Hematopoietic multipotent progenitor cell treated with erythropoietin and hydrocortisone succinate and interleukin-3 and kit ligand, for 6 days (in vitro differentiated cells): Measurements from ENCODE around the gene SUGCT.

Source experiments
- DNase-seq: peaks from one replicate; pipeline ENCODE4 v3.0.0-alpha.2; 2015

The SUGCT gene

DNA sequence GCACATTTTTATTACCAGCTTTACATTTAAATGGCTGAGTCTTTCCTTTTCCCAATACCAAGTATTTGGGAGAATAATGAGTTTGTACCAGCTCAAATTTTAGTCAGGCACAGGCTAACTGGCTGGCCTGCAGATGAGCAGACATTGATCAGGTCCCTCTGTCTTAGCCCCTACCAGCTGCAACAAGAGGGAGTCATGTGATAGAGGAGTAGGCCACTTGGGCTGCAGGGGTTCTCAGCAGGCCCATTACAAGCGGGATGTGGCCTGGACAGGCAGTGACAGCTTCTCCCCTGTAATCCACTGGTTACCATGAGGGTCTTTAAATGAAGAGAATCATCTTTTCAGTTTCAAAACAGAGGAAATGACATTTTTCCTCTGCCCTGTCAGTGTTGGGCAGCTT lies 283.6 kb downstream of the SUGCT start:
- DNase-seq: no peak

DNA sequence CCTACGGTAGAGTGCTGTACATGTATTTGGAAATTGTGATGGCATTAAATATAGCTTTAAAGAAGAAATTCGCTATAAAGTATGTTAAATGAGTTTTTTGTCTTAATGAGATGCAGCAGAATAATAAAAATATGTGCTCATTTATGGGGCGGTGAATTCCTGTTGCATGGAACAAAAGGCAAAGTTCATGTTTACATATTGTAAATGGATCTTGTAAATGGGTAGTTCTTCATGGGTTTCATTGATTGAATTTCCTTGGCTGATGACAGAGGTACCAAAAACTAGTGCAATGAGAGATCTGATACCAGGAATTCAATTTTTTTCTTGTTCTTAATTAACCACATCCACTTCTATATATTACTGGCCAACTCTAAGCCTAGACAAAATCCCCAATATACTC lies 284.2 kb downstream of the SUGCT start:
- DNase-seq: no peak

DNA sequence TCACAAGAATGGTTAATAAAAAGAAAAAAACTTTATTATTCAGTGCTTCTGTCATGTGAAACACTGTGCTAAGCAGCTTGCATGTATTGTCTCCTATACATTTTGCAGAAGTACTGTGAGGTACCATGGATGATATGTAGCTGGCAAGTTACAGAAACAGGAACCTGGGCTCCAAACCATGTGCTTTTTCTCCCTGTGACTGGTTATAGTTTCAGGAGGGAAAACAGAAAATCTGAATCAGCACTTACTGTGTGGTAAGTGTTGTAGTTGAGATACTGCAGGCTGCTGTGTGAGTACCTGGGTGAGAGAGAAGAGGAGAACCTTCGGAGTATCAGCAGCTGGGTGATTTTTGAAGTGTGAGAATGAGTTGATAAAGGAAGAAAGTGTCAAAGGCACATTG lies 285.0 kb downstream of the SUGCT start:
- DNase-seq: peak; percentile 53

DNA sequence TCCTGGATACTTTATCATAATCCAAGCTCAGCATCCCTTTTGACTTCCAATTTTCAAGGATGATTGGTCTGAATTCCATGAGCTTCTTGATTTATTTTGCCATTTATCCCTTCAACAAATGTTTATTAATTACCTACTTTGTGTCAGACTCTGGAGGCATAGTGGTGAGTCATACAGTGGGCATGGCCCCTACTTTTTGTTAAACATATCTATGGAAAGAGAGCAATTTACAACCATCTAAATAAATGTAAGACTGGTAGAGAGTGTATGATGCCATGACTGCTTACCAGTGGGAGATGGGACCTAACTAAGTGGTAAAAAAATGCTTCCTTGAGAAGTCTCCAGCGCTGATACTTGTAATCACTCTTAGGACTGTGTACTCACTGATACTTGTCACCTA lies 286.6 kb downstream of the SUGCT start:
- no peak for DNase-seq

DNA sequence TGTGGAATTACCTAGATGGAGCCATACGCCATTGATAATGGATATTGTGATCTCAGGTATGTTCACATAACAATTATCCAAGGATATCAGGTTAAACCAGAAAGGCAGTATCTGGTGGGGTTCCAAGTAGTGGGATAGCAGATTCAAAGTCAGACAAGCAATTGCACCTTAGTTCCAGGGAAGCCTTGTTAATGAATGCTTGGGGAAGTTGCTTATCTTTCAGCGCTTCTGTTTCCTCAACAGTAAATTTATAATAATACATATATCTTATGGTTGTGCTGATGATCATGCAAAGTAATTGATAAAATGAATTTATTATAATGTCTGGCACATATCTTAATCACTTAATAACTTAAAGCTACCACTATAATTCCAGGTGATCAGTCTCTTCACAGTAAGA lies 290.9 kb downstream of the SUGCT start:
- DNase-seq: peak; percentile 11

DNA sequence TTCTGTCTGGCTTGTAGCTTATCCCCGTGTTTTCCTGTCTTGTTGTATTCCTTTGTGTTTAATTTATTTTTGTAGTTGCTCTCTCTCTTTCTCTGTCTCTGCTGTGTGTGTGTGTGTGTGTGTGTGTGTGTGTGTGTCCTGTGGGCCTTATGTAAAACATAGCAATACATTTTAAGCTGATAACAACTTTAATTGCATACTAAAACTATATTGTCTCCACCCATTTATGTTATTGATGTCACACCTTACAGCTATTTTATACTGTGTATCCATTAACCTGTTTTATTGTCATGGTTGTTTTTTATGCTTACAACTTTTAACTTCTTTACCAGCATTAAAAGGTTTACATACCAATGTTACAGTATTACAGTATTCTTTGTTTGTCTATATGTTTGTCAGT lies 293.6 kb downstream of the SUGCT start:
- no peak for DNase-seq

DNA sequence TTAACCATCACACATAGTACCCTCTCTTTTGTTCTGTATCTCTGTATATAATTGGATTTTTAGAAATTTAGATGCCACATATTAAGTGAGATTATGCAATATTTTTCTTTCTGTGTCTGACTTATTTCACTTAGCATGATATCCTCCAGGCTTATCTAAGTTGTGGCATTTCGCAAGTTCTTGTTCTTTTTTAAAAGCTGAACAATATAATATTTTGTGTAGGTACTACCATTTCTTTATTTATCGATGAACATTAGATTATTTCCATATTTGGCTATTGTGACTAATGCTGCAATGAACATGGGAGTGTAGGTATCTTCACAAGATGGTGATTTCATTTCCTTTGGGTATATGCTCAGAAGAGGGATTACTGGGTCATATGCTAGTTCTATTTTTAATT lies 295.0 kb downstream of the SUGCT start:
- peak; percentile 36 for DNase-seq

DNA sequence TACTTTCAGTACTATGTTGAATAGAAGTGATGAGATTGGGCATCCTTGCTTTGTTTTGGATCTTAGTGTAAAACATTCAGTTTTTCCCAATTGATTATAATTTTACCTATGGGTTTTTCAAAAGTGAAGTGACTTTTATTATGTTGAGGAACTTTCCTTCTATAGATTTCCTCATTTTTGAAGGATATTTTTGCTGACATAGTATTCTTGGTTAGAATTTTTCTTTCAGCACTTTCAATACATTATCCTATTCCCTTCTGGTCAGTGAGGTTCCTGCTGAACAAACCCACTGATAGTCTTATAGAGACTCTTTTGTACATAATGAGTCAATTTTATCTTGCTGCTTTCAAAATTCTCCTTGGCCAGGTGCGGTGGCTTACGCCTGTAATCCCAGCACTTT lies 297.2 kb downstream of the SUGCT start:
- no peak for DNase-seq

DNA sequence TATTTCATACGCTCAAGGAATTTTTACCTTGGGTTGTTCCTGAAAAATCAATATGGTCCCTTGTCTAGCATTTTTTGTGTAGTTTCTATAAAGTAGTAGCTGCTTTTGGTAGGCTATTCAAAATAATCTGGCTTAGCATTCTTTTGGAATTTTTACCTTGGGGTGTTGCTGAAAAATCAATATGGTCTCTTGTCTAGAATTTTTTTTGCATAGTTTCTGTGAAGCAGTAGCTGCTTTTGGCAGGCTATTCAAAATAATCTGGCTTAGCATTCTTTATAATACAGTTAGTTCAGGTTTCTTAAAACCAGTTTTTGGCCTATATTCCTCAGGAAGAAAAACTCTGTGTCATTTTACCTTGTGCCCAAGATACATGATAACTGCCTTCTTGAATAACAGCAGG lies 301.9 kb downstream of the SUGCT start:
- no peak for DNase-seq

DNA sequence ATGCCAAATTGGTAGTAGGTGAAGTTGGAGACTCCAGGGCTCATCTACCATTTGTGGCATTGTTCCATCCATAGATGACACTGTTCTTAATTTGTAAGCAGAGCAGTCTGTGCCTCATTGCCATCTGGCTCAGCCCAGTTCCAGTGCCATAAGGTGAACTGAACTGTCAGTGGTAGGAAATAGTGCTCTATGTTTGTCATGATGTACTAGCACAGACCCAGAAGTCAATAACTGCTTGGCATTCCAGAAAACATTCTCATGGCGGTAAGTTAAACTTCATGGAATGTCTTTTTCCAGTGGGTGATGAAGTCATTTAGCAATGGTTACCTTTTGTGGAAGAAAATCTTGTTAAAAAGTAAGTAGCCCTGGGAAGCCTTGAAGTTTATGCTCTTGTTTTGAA lies 302.7 kb downstream of the SUGCT start:
- no peak for DNase-seq

DNA sequence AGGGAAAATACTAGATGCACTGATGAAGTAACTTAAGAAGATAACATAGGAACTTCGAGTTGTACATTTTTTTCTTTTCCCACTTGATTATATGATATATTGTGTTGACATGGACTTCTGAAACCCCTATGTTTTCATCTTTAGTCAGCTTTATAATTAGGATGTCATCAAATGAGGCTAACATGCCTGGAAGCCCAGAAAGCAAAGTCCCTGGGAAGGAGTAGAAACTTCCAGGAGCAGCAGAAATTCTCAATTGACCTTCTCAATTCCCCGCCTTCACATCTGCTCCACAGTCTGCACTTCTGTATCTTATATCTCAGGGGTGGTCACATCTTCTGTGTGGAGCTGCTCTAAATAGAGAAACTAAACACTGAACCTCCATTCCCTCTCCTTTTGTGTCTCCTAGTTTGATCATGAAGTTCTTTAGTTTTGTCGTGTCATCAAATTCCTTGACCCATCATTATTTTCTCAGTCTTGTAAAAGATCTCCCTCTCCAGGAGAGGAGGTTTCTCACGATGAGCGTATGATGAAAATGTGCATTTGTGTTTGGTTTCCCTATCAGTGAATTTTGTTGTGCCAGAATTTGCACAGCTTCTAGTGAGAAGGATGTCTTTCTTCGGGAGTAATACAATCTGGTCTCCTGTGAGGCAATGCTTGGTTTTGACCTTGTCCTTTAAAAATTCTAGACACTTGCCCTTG lies 303.3 kb downstream of the SUGCT start:
- no peak for DNase-seq

DNA sequence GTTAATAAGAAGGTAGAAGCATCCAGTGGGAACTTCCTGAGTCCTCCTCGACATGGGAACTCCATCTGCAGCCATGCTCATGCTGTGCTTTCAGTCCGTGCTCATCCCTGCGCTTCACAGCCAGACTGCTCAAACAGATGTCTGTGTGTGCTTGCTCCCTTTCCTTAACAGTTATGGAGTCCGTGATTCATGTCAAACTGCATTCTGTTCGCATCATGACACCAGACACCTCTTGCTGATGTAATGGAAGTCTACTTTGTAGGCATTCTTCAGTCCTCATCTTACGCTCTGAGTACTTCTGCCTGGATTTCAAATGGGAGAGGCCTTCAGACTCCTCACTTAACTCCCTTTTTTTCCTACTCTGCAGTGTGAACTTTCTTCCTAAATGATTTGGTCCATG lies 304.9 kb downstream of the SUGCT start:
- DNase-seq: no peak

DNA sequence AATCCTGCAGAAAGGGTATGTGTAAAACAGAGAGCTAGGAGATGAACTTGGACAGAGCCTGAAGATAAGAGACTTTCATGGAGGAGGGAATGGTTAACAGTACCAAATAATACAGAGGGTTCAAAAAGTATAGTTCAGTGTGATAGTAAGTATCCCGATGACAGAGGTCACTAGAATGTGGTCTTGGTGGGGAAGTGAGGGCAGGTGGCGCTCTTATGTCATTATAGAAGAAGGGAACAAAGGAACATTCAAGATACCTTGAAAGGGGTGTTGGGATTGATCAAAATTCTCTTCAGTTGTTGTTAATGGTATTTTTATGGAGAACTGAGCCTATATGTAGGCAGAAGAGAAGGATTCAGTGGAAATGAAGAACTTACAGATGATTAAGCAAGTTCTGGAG lies 312.5 kb downstream of the SUGCT start:
- DNase-seq: peak; percentile 10

DNA sequence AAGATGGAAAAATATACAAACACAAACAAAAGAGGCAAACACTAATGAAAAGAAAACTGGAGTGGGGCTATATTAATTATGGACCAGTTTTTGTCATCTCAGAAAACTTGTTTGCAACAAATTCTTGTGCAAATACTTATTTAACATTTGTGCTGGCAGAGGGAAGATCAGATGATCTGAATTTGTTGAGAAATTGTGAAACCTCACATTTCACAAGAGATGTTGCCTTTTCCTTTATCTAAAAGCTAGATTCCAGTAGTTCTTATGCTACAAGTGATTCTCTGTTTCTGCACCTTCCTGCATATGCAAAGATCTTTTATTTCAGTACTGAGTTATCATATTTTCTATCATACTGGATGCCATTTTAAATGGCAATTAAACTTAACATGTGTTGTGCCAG lies 320.7 kb downstream of the SUGCT start:
- DNase-seq: peak; percentile 64

DNA sequence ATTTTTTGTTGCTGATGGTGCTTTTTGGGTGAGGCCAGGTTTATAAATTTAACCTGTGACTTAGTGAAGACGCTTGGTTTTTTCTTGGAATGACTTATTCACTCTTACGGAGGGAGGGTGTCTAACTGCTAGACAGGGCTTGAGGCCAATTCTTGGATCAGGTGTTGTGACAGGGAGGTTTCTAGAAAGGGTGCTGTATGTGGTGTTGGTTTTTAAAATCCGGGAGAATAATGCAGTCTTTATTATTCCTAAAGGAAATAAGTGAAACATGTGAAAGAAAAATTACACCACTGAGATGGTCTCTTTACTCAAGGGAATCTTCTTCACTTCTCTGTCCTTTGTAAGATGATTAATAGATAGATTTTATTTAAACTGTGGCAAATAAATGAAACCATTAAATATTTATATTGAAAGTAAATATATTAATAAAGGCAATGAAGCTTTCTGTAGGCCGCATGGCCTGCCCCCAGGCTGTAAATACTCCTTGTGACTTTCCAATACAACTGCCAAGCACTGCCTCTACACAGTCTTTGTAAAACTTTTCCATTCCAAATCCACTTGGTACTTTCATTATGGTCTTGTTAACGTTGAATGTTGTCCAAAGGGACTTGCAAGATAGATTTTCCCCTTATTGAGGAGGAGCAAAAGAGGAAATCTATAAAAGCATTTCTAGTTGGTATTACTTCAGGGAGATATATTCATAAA lies 323.1 kb downstream of the SUGCT start:
- no peak for DNase-seq

DNA sequence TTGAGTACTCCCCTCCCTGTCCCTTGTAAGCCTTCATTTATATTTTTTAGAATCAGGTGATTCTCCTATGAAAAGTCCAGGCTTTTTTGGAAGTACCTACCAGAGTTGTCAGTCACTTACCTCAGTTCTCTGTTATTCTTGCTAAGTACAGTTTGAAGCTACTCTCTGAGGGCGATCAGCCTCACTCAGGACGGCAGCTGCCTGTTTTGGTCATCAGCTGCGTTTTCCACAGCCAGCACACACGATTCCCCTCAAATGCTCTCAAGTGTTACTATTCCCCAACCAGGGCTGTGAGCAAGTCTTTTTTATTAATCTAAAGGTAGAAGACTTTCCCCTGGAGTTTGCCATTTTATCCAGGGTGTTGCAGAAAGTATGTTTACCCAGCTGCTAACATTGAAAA lies 328.6 kb downstream of the SUGCT start:
- DNase-seq: no peak

DNA sequence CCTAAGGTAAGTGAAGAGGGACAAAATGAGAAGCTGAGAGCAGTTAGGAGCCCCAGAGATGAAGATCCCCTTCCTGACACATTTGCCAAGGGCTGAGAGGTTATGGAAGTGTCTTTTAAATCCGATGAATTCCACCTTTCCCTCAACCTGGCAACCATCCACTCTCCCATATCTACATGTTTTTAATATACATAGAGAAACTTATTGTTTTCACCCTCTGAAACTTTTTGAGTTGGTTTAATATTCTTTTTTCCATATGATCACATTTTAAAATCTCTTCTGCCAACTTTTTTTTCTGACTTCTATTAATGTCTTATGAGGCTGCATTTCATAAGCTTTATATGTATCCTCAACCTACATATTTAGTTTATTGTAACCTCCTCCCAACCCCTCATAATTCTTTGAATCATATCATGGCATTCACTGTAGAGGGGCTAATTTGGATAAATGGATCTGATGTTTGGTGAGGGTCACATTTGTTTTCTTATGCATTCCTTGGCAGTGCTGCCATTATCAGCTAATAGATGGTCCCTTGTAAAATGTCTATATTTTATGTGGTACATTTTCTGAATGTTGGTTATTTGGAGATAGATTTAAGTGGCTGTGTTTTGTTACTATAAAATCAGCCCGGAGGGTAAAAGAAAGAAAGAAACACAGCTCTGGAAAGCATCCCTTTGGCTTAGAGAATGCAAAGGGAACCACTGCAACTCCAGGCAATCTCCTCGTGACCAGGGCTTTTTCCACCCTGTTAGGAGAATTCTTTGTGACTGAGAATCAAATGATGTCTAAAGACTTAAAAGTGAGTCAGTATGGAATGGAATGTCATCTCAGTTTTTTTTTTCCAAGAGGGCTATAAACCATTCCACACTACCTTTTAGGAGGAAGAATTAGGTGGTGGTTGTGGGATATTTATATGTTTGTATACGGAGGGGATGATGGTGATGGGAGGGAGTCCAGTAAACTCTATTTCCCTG lies 334.4 kb downstream of the SUGCT start:
- DNase-seq: no peak

DNA sequence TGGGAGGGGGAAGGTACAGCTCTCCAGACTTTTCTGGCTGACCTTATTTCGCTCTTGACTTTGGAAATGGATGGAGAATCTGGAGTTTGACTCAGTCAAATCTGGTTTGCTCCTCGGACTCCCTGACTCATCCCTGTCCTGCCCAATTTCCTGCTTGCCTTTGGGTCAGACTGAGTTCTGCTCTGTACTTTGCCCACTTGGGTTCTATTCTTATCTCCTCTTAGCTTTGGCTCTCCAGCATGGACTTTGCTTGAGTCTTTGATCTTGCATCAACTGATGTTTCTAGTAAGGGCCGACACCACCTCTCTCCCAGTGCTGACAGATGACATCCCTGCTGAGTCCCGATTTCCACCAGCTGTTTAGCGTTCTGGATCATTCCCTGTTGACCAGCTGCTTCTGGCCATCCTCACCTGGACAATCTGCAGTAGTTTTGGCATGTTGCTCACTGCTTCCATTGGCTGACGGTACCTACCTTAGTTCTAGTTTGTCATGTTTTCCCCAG lies 335.3 kb downstream of the SUGCT start:
- DNase-seq: no peak

DNA sequence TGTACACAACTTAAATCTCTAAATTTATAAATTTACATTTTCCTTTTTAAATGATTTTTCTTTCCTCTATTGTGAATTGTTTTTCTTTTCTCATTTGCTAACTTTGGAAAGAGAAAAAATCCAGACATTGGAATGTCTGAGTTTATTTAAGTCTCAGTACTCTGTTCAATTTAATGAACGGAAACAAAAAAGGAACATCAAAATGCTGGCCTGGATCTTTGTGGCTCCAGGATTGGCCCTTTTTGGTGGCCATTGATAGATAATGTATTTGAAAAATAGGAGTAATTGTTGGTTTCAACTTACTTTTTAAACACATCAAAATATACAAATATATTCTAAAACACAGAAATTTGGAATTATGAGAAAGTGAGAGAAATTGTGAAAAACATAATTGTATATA lies 336.0 kb downstream of the SUGCT start:
- DNase-seq: no peak

DNA sequence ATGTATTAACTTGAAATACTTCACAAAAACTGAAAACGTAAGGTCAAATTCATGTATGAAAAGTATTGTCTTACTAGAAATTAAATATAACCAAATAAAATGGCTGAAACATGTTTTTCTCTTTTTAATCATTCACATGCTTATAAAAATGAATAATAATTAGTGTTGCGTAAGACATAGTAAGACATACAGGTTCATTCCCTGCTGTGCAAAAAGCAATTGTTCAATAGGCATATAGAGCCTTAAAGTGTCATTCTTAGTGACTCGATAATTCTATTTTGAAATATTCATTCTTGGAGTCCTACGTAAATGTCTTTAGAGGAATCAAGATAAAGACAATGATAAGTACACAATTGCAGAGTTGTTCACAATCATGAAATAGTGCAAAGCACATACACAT lies 337.1 kb downstream of the SUGCT start:
- DNase-seq: no peak

DNA sequence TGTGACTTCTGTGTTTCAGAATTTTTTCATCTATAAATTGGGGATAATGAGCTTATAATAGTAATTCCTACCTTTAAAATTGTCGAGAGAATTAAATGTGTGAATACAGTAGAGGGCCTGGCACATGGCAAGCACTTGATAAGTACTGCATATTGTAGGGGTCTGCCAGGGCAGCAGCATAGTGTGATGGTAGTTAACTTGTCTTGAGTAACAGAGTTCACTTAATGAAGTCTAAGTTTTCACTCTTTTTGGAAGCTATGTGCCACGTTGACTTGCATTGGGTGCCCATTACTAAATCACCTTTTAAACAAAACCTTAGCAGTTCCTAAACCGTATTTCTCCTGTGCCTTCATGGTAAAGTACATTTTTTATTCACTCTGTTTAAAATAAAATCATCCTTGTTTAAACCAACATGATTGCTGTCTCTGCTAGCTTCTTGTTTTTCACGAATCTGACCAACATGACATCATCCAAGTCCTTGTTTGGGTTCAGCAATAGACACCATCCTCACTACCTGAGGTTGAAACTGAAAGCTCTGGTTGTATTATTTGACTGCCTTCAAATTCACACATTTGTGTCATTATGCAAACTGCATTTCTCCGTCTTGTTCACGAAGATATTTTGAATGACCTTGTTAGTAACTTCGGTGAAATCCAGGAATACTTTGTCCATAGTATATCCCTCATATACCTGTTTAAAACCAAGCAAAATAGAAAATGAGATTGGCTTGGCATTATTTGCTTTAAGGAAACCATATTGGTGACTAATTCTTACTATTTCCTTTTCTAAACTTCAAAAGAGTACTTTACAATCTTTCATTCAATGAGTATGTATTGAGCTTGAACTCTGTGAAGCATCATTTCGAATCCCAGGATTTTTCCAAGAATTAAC lies 340.2 kb downstream of the SUGCT start:
- no peak for DNase-seq

DNA sequence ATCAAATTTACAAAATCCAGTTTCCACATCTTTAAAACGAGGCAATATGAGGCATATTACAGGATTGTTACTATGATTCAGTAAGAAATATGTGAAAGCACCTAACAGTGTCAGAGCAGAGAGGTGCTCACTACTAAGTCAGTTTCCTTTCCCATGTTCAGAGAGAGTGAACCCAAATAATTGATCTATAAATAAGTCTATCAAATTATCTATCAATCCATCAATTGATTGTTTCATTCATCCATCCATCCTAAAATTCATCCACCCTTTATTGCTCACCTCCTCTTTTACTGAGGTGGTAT lies 340.8 kb downstream of the SUGCT start:
- DNase-seq: no peak

DNA sequence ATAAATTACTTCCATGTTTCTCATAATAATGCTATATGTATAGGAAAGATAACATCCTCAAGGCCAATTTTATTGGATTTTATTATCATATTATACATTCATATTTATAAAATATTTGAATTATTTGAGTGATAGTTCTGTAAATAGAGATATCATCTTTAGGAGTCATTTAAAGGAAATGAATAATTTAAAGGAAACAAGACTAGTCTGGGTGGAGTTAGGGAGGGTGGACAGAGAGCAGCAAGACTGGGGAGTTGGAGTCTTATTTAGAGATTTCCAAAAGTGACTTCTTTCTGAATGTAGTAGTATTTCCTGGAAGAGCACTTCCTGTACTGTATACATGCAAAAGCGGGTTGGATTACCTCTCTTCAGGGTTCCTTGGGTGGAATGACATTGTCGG lies 342.3 kb downstream of the SUGCT start:
- DNase-seq: no peak
